Natural killer cell (primary cell): ENCODE data around the gene FLYWCH2. TPM values are rescaled to one million over a fixed set of nuclear protein-coding genes. Genes with fewer than 3 reads are reported as not detected.

Experiments
- ATAC-seq, 3 donors: fragments of 150-1000 bp in 2 of 3; fragments of 200-7000 bp in 1 of 3; cut with Tn5 transposase; 1 replicate in 1 of 3; 2 replicates in 2 of 3; pipeline ENCODE4 v1.10.0; 2021; ENCODE audit warnings: mild to moderate bottlenecking in 2 of 3, moderate library complexity in 2 of 3
- DNase-seq, 2 donors: peaks; one replicate each; pipeline versions ENCODE4 v3.0.0 to v3.0.0-alpha.2; 2013 to 2021; ENCODE audit warnings: mixed read lengths in 1 of 2
- H3K27ac ChIP-seq: one replicate; pipeline ENCODE4 v1.5.1; 2013; ENCODE audit warnings: mild to moderate bottlenecking, low read length
- H3K27me3 ChIP-seq: one replicate; pipeline ENCODE4 v1.6.1; 2013; ENCODE audit warnings: low read length; ENCODE audit not compliant: control insufficient read depth, insufficient read depth
- H3K36me3 ChIP-seq: one replicate; pipeline ENCODE4 v1.6.1; 2013; ENCODE audit warnings: low read length; ENCODE audit not compliant: control insufficient read depth, insufficient read depth
- H3K4me1 ChIP-seq: one replicate; pipeline ENCODE4 v1.6.1; 2013; ENCODE audit warnings: low read length; ENCODE audit not compliant: control insufficient read depth, insufficient read depth
- H3K4me3 ChIP-seq: one replicate; pipeline ENCODE4 v1.5.1; 2013; ENCODE audit warnings: low read length
- H3K9me3 ChIP-seq: one replicate; pipeline ENCODE4 v1.6.1; 2013; ENCODE audit warnings: low read length; ENCODE audit not compliant: control insufficient read depth, insufficient read depth
- H3K27ac Mint-ChIP-seq, 2 donors: one replicate each; pipeline ENCODE4 v1.8.0; 2022; ENCODE audit warnings: mild to moderate bottlenecking in 2 of 2, mixed read lengths in 2 of 2, moderate library complexity in 1 of 2
- H3K27me3 Mint-ChIP-seq, 2 donors: one replicate each; pipeline ENCODE4 v1.8.0; 2022; ENCODE audit warnings: low read depth in 2 of 2, mixed read lengths in 2 of 2
- H3K36me3 Mint-ChIP-seq: one replicate; pipeline ENCODE4 v1.8.0; 2022; ENCODE audit warnings: mixed read lengths
- H3K4me1 Mint-ChIP-seq, 2 donors: one replicate each; pipeline ENCODE4 v1.8.0; 2022; ENCODE audit warnings: mixed read lengths in 2 of 2
- H3K4me3 Mint-ChIP-seq: one replicate; pipeline ENCODE4 v1.8.0; 2022; ENCODE audit warnings: mild to moderate bottlenecking, moderate library complexity, mixed read lengths
- H3K9me3 Mint-ChIP-seq, 2 donors: one replicate each; pipeline ENCODE4 v1.8.0; 2022; ENCODE audit warnings: mixed read lengths in 2 of 2
- CTCF ChIP-seq: fragments of 200-600 bp; IDR thresholded peaks from one replicate; pipeline ENCODE4 v1.8.0; 2022; ENCODE audit warnings: antibody characterized with exemption
- WGBS: methylation state at CpG from one replicate; pipeline ENCODE4 v1.1.7; 2013; ENCODE audit warnings: missing lambda C conversion rate; ENCODE audit not compliant: insufficient coverage; 5-methylcytosine and 5-hydroxymethylcytosine counted together
- intact Hi-C: fragments of 100-400 bp; cut with micrococcal nuclease; formaldehyde crosslinking; loops from one replicate; pipeline ENCODE4 v1.14.2; 2022
- total RNA-seq, 4 donors: library from RNA; stranded (reverse); fragments of 120-200 nt in 1 of 4; gene quantifications; one replicate each; pipeline versions ENCODE4 v1.2.3 to v1.2.4, GENCODE V29; 2013 to 2022

Gene FLYWCH2
- total RNA-seq, 3 donors from 2014 or later (not counting 1 experiment from before 2014, with no cell fraction given), result 12.0 to 12.7 (median 12.6) TPM

GRCh38 chr16:2946649-2947048, 63.6 kb downstream of the FLYWCH2 start:
- H3K27ac ChIP-seq, result no peak overlapping the region
- Mint-ChIP-seq H3K27me3 (no peaks in the 10 kb centered on the region), H3K4me3 (no peak overlapping the region), H3K36me3 (no peaks in the 10 kb centered on the region), H3K9me3 (no peaks in the 10 kb centered on the region), H3K27ac (no peak overlapping the region), H3K4me1 (no peaks in the 10 kb centered on the region)
- no peaks in the 10 kb centered on the region for H3K9me3 ChIP-seq
- DNase-seq (no peak), ATAC-seq (no peak)
- no peaks in the 10 kb centered on the region for H3K4me1 ChIP-seq
- no peaks in the 10 kb centered on the region for H3K27me3 ChIP-seq
- H3K36me3 ChIP-seq, result peaks cover 5% of the 10 kb centered on the region
- no peak overlapping the region for H3K4me3 ChIP-seq
- intact Hi-C loops, result no loop called here
- TF ChIP-seq CTCF, result no peak
- WGBS, result 99% methylated on average over 4 of the region's 4 CpGs

Other genes with a start within 250 kb of the FLYWCH2 start
- gene KCTD5, start 200.7 kb upstream of the FLYWCH2 start, total RNA-seq, result 10 to 100 TPM; 34.2 to 37.9 (median 36.5) TPM
- gene PRSS27, start 163.0 kb upstream of the FLYWCH2 start, total RNA-seq, result 1 to 10 TPM in 2 of 3 donors, under 1 TPM in 1; 0.42 to 1.3 (median 1.2) TPM
- 1,000 to 10,000 TPM; 1,131 to 1,162 (median 1,149) TPM for gene SRRM2, start 130.6 kb upstream of the FLYWCH2 start, total RNA-seq
- 100 to 1,000 TPM; 146 to 207 (median 161) TPM for gene ELOB, start 105.9 kb upstream of the FLYWCH2 start, total RNA-seq
- gene PRSS33, start 95.7 kb upstream of the FLYWCH2 start, total RNA-seq, result under 1 TPM; 0.20 to 0.63 (median 0.54) TPM
- under 1 TPM in 1 of 3 donors, not detected in 2; 0.33 TPM for gene PRSS41, start 84.7 kb upstream of the FLYWCH2 start, total RNA-seq
- 1 to 10 TPM in 1 of 3 donors, under 1 TPM in 1, not detected in 1; 0.64 to 6.6 TPM for gene PRSS21, start 66.0 kb upstream of the FLYWCH2 start, total RNA-seq
- 1 to 10 TPM in 2 of 3 donors, under 1 TPM in 1; 0.78 to 1.5 (median 1.1) TPM for gene ZG16B, start 52.9 kb upstream of the FLYWCH2 start, total RNA-seq
- gene PRSS22, start 25.0 kb upstream of the FLYWCH2 start, total RNA-seq, result 1 to 10 TPM; 1.5 to 7.7 (median 3.3) TPM
- 100 to 1,000 TPM in 2 of 3 donors, 10 to 100 TPM in 1; 85.1 to 148 (median 130) TPM for gene FLYWCH1, start 28.7 kb downstream of the FLYWCH2 start, total RNA-seq
- under 1 TPM in 1 of 3 donors, not detected in 2; 0.16 TPM for gene KREMEN2, start 81.1 kb downstream of the FLYWCH2 start, total RNA-seq
- 1 to 10 TPM; 2.9 to 4.4 (median 3.5) TPM for gene PAQR4, start 86.1 kb downstream of the FLYWCH2 start, total RNA-seq
- gene PKMYT1, start 97.2 kb downstream of the FLYWCH2 start, total RNA-seq, result 1 to 10 TPM; 2.6 to 5.9 (median 3.5) TPM
- gene CLDN9, start 129.7 kb downstream of the FLYWCH2 start, total RNA-seq, result under 1 TPM in 2 of 3 donors, not detected in 1; 0.34 to 0.35 TPM
- gene CLDN6, start 135.0 kb downstream of the FLYWCH2 start, total RNA-seq, result not detected
- 1 to 10 TPM; 2.4 to 3.7 (median 3.1) TPM for gene TNFRSF12A, start 137.2 kb downstream of the FLYWCH2 start, total RNA-seq
- gene HCFC1R1, start 140.7 kb downstream of the FLYWCH2 start, total RNA-seq, result 10 to 100 TPM; 15.4 to 21.8 (median 16.0) TPM
- gene THOC6, start 140.8 kb downstream of the FLYWCH2 start, total RNA-seq, result 10 to 100 TPM; 17.1 to 21.5 (median 17.2) TPM
- gene BICDL2, start 153.7 kb downstream of the FLYWCH2 start, total RNA-seq, result not detected
- 10 to 100 TPM in 1 of 3 donors, 1 to 10 TPM in 2; 2.0 to 62.2 (median 5.6) TPM for gene MMP25, start 163.3 kb downstream of the FLYWCH2 start, total RNA-seq
- 100 to 1,000 TPM; 305 to 562 (median 319) TPM for gene IL32, start 182.4 kb downstream of the FLYWCH2 start, total RNA-seq
- gene ZSCAN10, start 216.1 kb downstream of the FLYWCH2 start, total RNA-seq, result under 1 TPM; 0.65 to 0.96 (median 0.77) TPM
- gene ZNF205, start 229.4 kb downstream of the FLYWCH2 start, total RNA-seq, result under 1 TPM in 1 of 3 donors, not detected in 2; 0.16 TPM